HepG2 (cell line): ENCODE data around the gene CST3. TPM values are rescaled to one million over a fixed set of nuclear protein-coding genes. Genes with fewer than 3 reads are reported as not detected.

Experiments
- BCL3 ChIP-seq: sonication (generic); formaldehyde crosslinking; IDR thresholded peaks from 2 replicates; pipeline ENCODE4 v1.5.1; 2020; ENCODE audit warnings: mild to moderate bottlenecking, missing genetic modification reagents, moderate library complexity
- HDAC1 ChIP-seq: sonication (generic); formaldehyde crosslinking; IDR thresholded peaks from 2 replicates; pipeline ENCODE4 v1.5.1; 2020; ENCODE audit warnings: mild to moderate bottlenecking, missing genetic modification reagents
- HNF1B ChIP-seq: sonication (generic); formaldehyde crosslinking; IDR thresholded peaks from 2 replicates; pipeline ENCODE4 v1.5.1; 2020; ENCODE audit warnings: mild to moderate bottlenecking, moderate library complexity, missing genetic modification reagents
- NFKBIZ ChIP-seq: IDR thresholded peaks from 2 replicates; pipeline ENCODE4 v1.6.1; 2018; ENCODE audit warnings: missing genetic modification reagents, missing compliant biosample characterization
- PPARG ChIP-seq: conservative IDR thresholded peaks from 2 replicates; pipeline ENCODE4 v1.6.1; 2016; ENCODE audit warnings: missing biosample characterization, missing genetic modification reagents
- PRDM10 ChIP-seq: sonication (generic); formaldehyde crosslinking; IDR thresholded peaks from 2 replicates; pipeline ENCODE4 v1.4.0; 2020; ENCODE audit warnings: low read depth, missing genetic modification reagents
- WIZ ChIP-seq: sonication (generic); formaldehyde crosslinking; IDR thresholded peaks from 2 replicates; pipeline ENCODE4 v1.5.1; 2020; ENCODE audit warnings: mild to moderate bottlenecking, missing genetic modification reagents
- YY1 ChIP-seq: IDR thresholded peaks from 2 replicates; pipeline ENCODE4 v1.6.1; 2011; ENCODE audit warnings: low read length, low read depth, moderate library complexity, mild to moderate bottlenecking; ENCODE audit not compliant: insufficient read depth, insufficient replicate concordance
- ZBED4 ChIP-seq: sonication (generic); formaldehyde crosslinking; IDR thresholded peaks from 2 replicates; pipeline ENCODE4 v1.4.0; 2020; ENCODE audit warnings: missing genetic modification reagents, borderline replicate concordance
- ZNF256 ChIP-seq: sonication (generic); formaldehyde crosslinking; conservative IDR thresholded peaks from 2 replicates; pipeline ENCODE4 v1.4.0; 2020; ENCODE audit warnings: missing genetic modification reagents
- ZNF263 ChIP-seq: sonication (generic); formaldehyde crosslinking; IDR thresholded peaks from 2 replicates; pipeline ENCODE4 v1.4.0; 2020; ENCODE audit warnings: missing genetic modification reagents
- ZNF343 ChIP-seq: sonication (generic); formaldehyde crosslinking; IDR thresholded peaks from 2 replicates; pipeline ENCODE4 v1.4.0; 2020; ENCODE audit warnings: mild to moderate bottlenecking, missing genetic modification reagents
- ZNF44 ChIP-seq: sonication (generic); formaldehyde crosslinking; IDR thresholded peaks from 2 replicates; pipeline ENCODE4 v1.5.1; 2020; ENCODE audit warnings: mild to moderate bottlenecking, missing genetic modification reagents
- ZNF574 ChIP-seq: sonication (generic); formaldehyde crosslinking; IDR thresholded peaks from 2 replicates; pipeline ENCODE4 v1.4.0; 2020; ENCODE audit warnings: missing genetic modification reagents
- polyA plus RNA-seq, 8 experiments: library from polyadenylated mRNA; depleted of rRNA in 3 of 8; stranded (reverse) in 7 of 8; unstranded in 1 of 8; fragments of >200 nt; fragmentation: Illumina TruSeq in 4 of 8; extraction: Trizol in 4 of 8; gene quantifications; 2 replicates each; pipeline versions ENCODE4 v1.2.1 to v1.2.3, GENCODE V29; 2011 to 2016; ENCODE audit warnings: low read depth in 4 of 8, missing spikeins in 1 of 8, mixed read lengths in 1 of 8; ENCODE audit not compliant: insufficient read depth in 1 of 8
- total RNA-seq, 5 experiments: library from RNA; depleted of rRNA; stranded (reverse); fragments of >200 nt; fragmentation: Illumina TruSeq; extraction: Trizol; gene quantifications; 2 replicates each; pipeline ENCODE4 v1.2.3, GENCODE V29; 2016; ENCODE audit warnings: low read depth in 1 of 5

The CST3 gene
- total and polyA plus RNA-seq, 2 of the 13 experiments (the other 11 are each of a cell fraction or from before 2014, with no cell fraction given), result 690 to 1,005 TPM

GRCh38 chr20:23620670-23621386 is 16.9 kb downstream of the CST3 start (continued):
- TF ChIP-seq PRDM10 (CRISPR knock-in tag) (peak; percentile 68), ZNF263 (CRISPR knock-in tag) (peak; percentile 16; the same call in 1 of the 2 replicates), NFKBIZ (peak; percentile 49; the same call in 1 of the 2 replicates), ZNF343 (peak; percentile 91), WIZ (0 out of 2 replicates have a peak, but pooled peaks have one; percentile 46), ZNF574 (CRISPR knock-in tag) (peak; percentile 84), HNF1B (peak; percentile 76), ZNF256 (CRISPR knock-in tag) (0 out of 2 replicates have a peak, but pooled peaks have one; percentile 7), PPARG (peak; percentile 46; the same call in 1 of the 2 replicates), ZNF44 (CRISPR knock-in tag) (peak; percentile 72; the same call in 1 of the 2 replicates), ZBED4 (CRISPR knock-in tag) (0 out of 2 replicates have a peak, but pooled peaks have one; percentile 46), BCL3 (CRISPR knock-in tag) (peak; percentile 86), YY1 (peak; percentile 77), HDAC1 (CRISPR knock-in tag) (peak; percentile 90)
